Adrenal gland (tissue), 12 donors: ENCODE results near the gene MAN2A2. TPM values are rescaled to one million over a fixed set of nuclear protein-coding genes. Genes with fewer than 3 reads are reported as not detected.
A peak's percentile ranks its signal among the peaks of the same experiment; 100 is the strongest.

Experiments
- DNase-seq, 7 donors: peaks; one replicate each; pipeline ENCODE4 v3.0.0-alpha.2; 2019 to 2020
- H3K27ac ChIP-seq, 5 donors: fragments of 200-600 bp; sonication (generic) in 4 of 5; 1 replicate in 3 of 5; 2 replicates in 2 of 5; pipeline versions ENCODE4 v1.5.1 to v1.8.0; 2016 to 2020; ENCODE audit warnings: mild to moderate bottlenecking in 1 of 5
- H3K27me3 ChIP-seq: fragments of 200-600 bp; 2 replicates; pipeline ENCODE4 v1.8.0; 2021
- H3K36me3 ChIP-seq, 2 donors: fragments of 200-600 bp; replicated peaks in 1 of 2; 1 replicate in 1 of 2; 2 replicates in 1 of 2; pipeline versions ENCODE4 v1.5.1 to v1.8.0; 2018 to 2022
- H3K4me1 ChIP-seq, 2 donors: fragments of 200-600 bp; replicated peaks in 1 of 2; 1 replicate in 1 of 2; 2 replicates in 1 of 2; pipeline versions ENCODE4 v1.5.1 to v1.8.0; 2018 to 2021
- H3K4me3 ChIP-seq, 4 donors: fragments of 200-600 bp; sonication (generic) in 3 of 4; one replicate each; pipeline ENCODE4 v1.5.1; 2016 to 2018
- H3K9me3 ChIP-seq, 3 donors: fragments of 200-600 bp; sonication (generic) in 1 of 3; replicated peaks in 1 of 3; 1 replicate in 2 of 3; 2 replicates in 1 of 3; pipeline versions ENCODE4 v1.5.1 to v1.8.0; 2016 to 2021
- POLR2A ChIP-seq, 2 donors: fragments of 450-650 bp; IDR thresholded peaks; one replicate each; pipeline ENCODE4 v1.6.1; 2017; ENCODE audit warnings: antibody characterized with exemption in 2 of 2, mild to moderate bottlenecking in 2 of 2, moderate library complexity in 1 of 2
- WGBS, 4 donors: extraction: QIAGEN DNeasy Blood & Tissue Kit in 2 of 4; methylation state at CpG; one replicate each; pipeline versions ENCODE4 v1.1.5 to v1.1.7; 2013 to 2017; 5-methylcytosine and 5-hydroxymethylcytosine counted together
- intact Hi-C, 2 donors: fragments of 100-400 bp; cut with DNase I; formaldehyde crosslinking; loops; one replicate each; pipeline versions ENCODE4 v1.14.1 to v1.15.0; 2022 to 2023
- polyA plus RNA-seq, 3 donors: library from polyadenylated mRNA; stranded (reverse); fragments of 200-250 nt in 2 of 3; fragments of 350-450 nt in 1 of 3; fragmentation: Illumina TruSeq in 1 of 3; extraction: RNeasy Lipid Tissue Mini Kit (QIAGEN cat#74804) in 1 of 3; gene quantifications; one replicate each; pipeline ENCODE4 v1.2.3, GENCODE V29; 2013 to 2014
- total RNA-seq, 9 donors: library from RNA; depleted of rRNA in 4 of 9; stranded (reverse); fragments of >200 nt in 4 of 9; fragments of 120-200 nt in 1 of 9; fragmentation: NEBNext Ultra II Directional in 1 of 9; extraction: Animal tissue kit (Norgen Biotek cat#: 25700) in 1 of 9; gene quantifications; one replicate each; pipeline versions ENCODE4 v1.1.0 to v1.2.4, GENCODE V29; 2013 to 2023
- TF ChIP-seq, protein P1 (sequence below), 6 experiments: fragments of 450-650 bp in 4 of 6; fragments of 200-600 bp in 2 of 6; sonication (generic) in 1 of 6; IDR thresholded peaks; 1 replicate in 5 of 6; 2 replicates in 1 of 6; pipeline versions ENCODE4 v1.5.1 to v1.8.0; 2016 to 2021; ENCODE audit warnings: antibody characterized with exemption in 6 of 6, mild to moderate bottlenecking in 2 of 6, moderate library complexity in 1 of 6
- donor health status: healthy with polysubstance abuse.
- donor health status: Bipolar disorder and iron deficiency.
- donor health status: DM: yes; HTN: yes; CAD: no.
- donor health status: DM: no; HTN: no; CAD: no.
- donor health status: DM: no; HTN: no; CAD: no.
- donor health status: DM: yes; HTN: yes; CAD: no.

The MAN2A2 gene
- total and polyA plus RNA-seq, 12 donors: 13.3 to 94.6 (median 64.6) TPM

DNA sequence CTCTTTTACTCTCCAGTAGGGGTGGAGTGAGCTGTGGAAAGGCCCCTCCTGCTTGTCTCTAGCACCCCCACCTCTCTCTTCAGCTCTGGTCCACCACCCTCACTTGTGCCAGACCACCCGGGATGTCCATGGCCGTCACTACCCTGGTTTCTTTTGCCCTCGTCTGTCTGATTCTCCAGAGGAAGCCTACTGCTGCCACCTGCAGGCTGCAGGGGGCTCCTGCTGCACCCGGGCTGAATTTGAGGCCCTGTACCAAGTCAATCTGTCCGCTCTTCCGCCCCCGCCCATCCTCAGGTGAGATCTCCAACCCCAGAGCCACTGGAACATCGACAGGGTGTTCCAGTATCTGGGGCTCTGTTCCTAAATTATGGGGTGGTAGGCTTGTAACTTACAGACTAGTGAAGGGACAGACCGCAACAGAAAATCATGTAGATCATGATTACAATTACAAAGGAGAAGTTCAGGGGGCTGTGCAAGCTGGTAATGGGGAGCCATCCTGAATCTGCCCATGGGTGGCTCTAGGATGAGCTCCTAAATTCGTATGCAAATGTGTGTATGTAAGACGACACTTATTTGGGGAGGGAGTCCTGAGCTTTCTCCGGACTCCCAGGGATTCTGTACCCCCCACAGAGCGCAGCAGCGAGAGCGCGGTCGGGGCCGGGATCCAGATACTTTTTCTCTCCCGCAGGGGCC is 31.3 kb downstream of the MAN2A2 start:
- H3K4me1 ChIP-seq: peaks cover 34 to 47% of the 10 kb centered on the region in 2 donors
- H3K9me3 ChIP-seq: no peaks in the 10 kb centered on the region
- WGBS, 4 donors: 2 to 3% (median 2%) methylated on average over 9 to 19 of the region's 19 CpGs
- H3K36me3 ChIP-seq: peaks cover 0 to 16% of the 10 kb centered on the region in 2 donors
- no peaks in the 10 kb centered on the region for H3K27me3 ChIP-seq
- TF ChIP-seq, protein P1, sequence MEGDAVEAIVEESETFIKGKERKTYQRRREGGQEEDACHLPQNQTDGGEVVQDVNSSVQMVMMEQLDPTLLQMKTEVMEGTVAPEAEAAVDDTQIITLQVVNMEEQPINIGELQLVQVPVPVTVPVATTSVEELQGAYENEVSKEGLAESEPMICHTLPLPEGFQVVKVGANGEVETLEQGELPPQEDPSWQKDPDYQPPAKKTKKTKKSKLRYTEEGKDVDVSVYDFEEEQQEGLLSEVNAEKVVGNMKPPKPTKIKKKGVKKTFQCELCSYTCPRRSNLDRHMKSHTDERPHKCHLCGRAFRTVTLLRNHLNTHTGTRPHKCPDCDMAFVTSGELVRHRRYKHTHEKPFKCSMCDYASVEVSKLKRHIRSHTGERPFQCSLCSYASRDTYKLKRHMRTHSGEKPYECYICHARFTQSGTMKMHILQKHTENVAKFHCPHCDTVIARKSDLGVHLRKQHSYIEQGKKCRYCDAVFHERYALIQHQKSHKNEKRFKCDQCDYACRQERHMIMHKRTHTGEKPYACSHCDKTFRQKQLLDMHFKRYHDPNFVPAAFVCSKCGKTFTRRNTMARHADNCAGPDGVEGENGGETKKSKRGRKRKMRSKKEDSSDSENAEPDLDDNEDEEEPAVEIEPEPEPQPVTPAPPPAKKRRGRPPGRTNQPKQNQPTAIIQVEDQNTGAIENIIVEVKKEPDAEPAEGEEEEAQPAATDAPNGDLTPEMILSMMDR (IDR thresholded peaks at IDR 0.05): peak; percentile 70 to 85 (median 83)
- TF ChIP-seq POLR2A (IDR thresholded peaks at IDR 0.05): no peak
- peak; percentile 82 to 94 (median 89) for DNase-seq
- intact Hi-C loops: no loop called here
- peak overlapping the region in 3 of 4 donors; percentile 21 to 79 (median 67) for H3K4me3 ChIP-seq
- peak overlapping the region in 4 of 5 donors; percentile 30 to 95 (median 70) for H3K27ac ChIP-seq

- peaks cover 34 to 44% of the 10 kb centered on the region in 2 donors for H3K4me1 ChIP-seq
These were observed 32.0 kb downstream of the MAN2A2 start, which contains the start of gene UNC45A for GRCh38 chr15:90934949-90935751. TSS of gene UNC45A (plus strand) at chr15:90935285. CDS start at chr15:90935325, 40 bp downstream.

GRCh38 chr15:90936823-90937222 is 33.7 kb downstream of the MAN2A2 start:
- Histone ChIP-seq H3K27me3 (no peaks in the 10 kb centered on the region), H3K4me3 (no peak overlapping the region), H3K27ac (no peak overlapping the region), H3K4me1 (peaks cover 20 to 29% of the 10 kb centered on the region in 2 donors), H3K9me3 (no peaks in the 10 kb centered on the region), H3K36me3 (peaks cover 0 to 40% of the 10 kb centered on the region in 2 donors)
- intact Hi-C loops: no loop called here
- WGBS, 4 donors: 70 to 82% (median 78%) methylated on average over 1 of the region's 1 CpG
- TF ChIP-seq POLR2A (IDR thresholded peaks at IDR 0.05): no peak
- TF ChIP-seq, protein P1 (IDR thresholded peaks at IDR 0.05): no peak
- no peak for DNase-seq

More at GRCh38 chr15:90934949-90935751, 32.0 kb downstream of the MAN2A2 start, which contains the start of gene UNC45A:
- Histone ChIP-seq H3K27ac (peak within 1 kb of the TSS; percentile 22 to 95 (median 60)), H3K9me3 (no peaks in the 10 kb centered on the region), H3K36me3 (peaks cover 0 to 24% of the 10 kb centered on the region in 2 donors), H3K4me3 (peak within 1 kb of the TSS; percentile 21 to 79 (median 52)), H3K27me3 (no peaks in the 10 kb centered on the region)
- DNase-seq: peak; percentile 88 to 93 (median 91)
- 0 to 1% (median 0%) methylated on average over 8 to 65 of the region's 65 CpGs for WGBS, 4 donors
- TF ChIP-seq, protein P1 (IDR thresholded peaks at IDR 0.05): peak in 1 of 6 experiments; percentile 5
- peak in 1 of 2 donors; percentile 29 for TF ChIP-seq POLR2A (IDR thresholded peaks at IDR 0.05)
- intact Hi-C loops: no loop called here

DNA sequence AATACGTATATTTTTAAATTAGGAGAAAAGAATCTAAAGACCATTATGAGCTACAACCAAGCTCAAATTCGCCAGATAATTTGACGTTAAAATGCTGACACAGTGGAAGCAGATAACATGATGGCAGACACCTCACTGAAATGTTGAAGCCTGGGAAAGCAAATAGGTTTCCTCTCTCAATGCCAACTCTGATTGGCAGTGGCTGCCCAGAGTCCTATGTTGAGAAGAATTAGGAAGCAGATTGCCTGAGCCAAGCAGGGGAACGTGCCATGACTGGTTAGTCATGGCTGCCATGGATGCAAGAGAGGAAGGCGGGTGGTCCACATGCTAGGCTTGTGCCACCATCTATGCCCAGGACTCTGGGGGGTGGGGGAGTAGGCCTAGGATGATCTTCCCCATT is 35.2 kb downstream of the MAN2A2 start:
- Histone ChIP-seq H3K27me3 (no peaks in the 10 kb centered on the region), H3K27ac (no peak overlapping the region), H3K4me3 (no peak overlapping the region), H3K4me1 (peaks cover 16 to 24% of the 10 kb centered on the region in 2 donors), H3K36me3 (peaks cover 0 to 55% of the 10 kb centered on the region in 2 donors), H3K9me3 (no peaks in the 10 kb centered on the region)
- DNase-seq: no peak
- intact Hi-C loops: no loop called here
- WGBS, 4 donors: 87 to 94% (median 90%) methylated on average over 5 of the region's 5 CpGs
- TF ChIP-seq, protein P1 (IDR thresholded peaks at IDR 0.05): no peak
- TF ChIP-seq POLR2A (IDR thresholded peaks at IDR 0.05): no peak
